Measurements from ENCODE around the gene F2.

F2 gene

GRCh38 chr11:46737699-46738098 lies 18.7 kb downstream of the F2 start:
- Histone ChIP-seq H3K9me3 (ENCODE audit: control insufficient read depth, low read depth, low read length) (no peaks in the 10 kb centered on the region), H3K4me3 (ENCODE audit: low read length) (no peak overlapping the region), H3K36me3 (ENCODE audit: control insufficient read depth, low read depth, low read length) (peaks cover 17% of the 10 kb centered on the region), H3K27me3 (ENCODE audit: control insufficient read depth, insufficient read depth, low read length) (no peaks in the 10 kb centered on the region), H3K9ac (ENCODE audit: low read length) (no peak overlapping the region), H3K27ac (ENCODE audit: low read length) (no peak overlapping the region), H3K4me1 (ENCODE audit: control insufficient read depth, low read depth, low read length) (no peaks in the 10 kb centered on the region)

GRCh38 chr11:46738887-46739286 lies 19.9 kb downstream of the F2 start:
- no peak overlapping the region for H3K4me3 ChIP-seq (ENCODE audit: low read length)
- no peak overlapping the region for H3K27ac ChIP-seq (ENCODE audit: low read length)
- H3K9ac ChIP-seq (ENCODE audit: low read length), result no peak overlapping the region
- no peaks in the 10 kb centered on the region for H3K9me3 ChIP-seq (ENCODE audit: control insufficient read depth, low read depth, low read length)
- no peaks in the 10 kb centered on the region for H3K4me1 ChIP-seq (ENCODE audit: control insufficient read depth, low read depth, low read length)
- H3K36me3 ChIP-seq (ENCODE audit: control insufficient read depth, low read depth, low read length), result peaks cover 29% of the 10 kb centered on the region
- no peaks in the 10 kb centered on the region for H3K27me3 ChIP-seq (ENCODE audit: control insufficient read depth, insufficient read depth, low read length)

GRCh38 chr11:46741600-46742484 lies 22.8 kb downstream of the F2 start:
- no peaks in the 10 kb centered on the region for H3K27me3 ChIP-seq (ENCODE audit: control insufficient read depth, insufficient read depth, low read length)
- H3K27ac ChIP-seq (ENCODE audit: low read length), result no peak overlapping the region

GRCh38 chr11:46743043-46743442 lies 24.0 kb downstream of the F2 start:
- H3K9ac ChIP-seq (ENCODE audit: low read length), result no peak overlapping the region
- H3K9me3 ChIP-seq (ENCODE audit: control insufficient read depth, low read depth, low read length), result no peaks in the 10 kb centered on the region
- no peaks in the 10 kb centered on the region for H3K4me1 ChIP-seq (ENCODE audit: control insufficient read depth, low read depth, low read length)
- no peak overlapping the region for H3K27ac ChIP-seq (ENCODE audit: low read length)
- H3K27me3 ChIP-seq (ENCODE audit: control insufficient read depth, insufficient read depth, low read length), result no peaks in the 10 kb centered on the region
- peaks cover 71% of the 10 kb centered on the region for H3K36me3 ChIP-seq (ENCODE audit: control insufficient read depth, low read depth, low read length)
- no peak overlapping the region for H3K4me3 ChIP-seq (ENCODE audit: low read length)

More at GRCh38 chr11:46741600-46742484, 22.8 kb downstream of the F2 start:
- Histone ChIP-seq H3K36me3 (ENCODE audit: control insufficient read depth, low read depth, low read length) (peaks cover 59% of the 10 kb centered on the region), H3K9me3 (ENCODE audit: control insufficient read depth, low read depth, low read length) (no peaks in the 10 kb centered on the region), H3K9ac (ENCODE audit: low read length) (no peak overlapping the region), H3K4me1 (ENCODE audit: control insufficient read depth, low read depth, low read length) (no peaks in the 10 kb centered on the region), H3K4me3 (ENCODE audit: low read length) (no peak overlapping the region)

- Histone ChIP-seq H3K4me1 (ENCODE audit: control insufficient read depth, low read depth, low read length) (no peaks in the 10 kb centered on the region), H3K36me3 (ENCODE audit: control insufficient read depth, low read depth, low read length) (peaks cover 75% of the 10 kb centered on the region), H3K27me3 (ENCODE audit: control insufficient read depth, insufficient read depth, low read length) (no peaks in the 10 kb centered on the region), H3K27ac (ENCODE audit: low read length) (no peak overlapping the region), H3K9me3 (ENCODE audit: control insufficient read depth, low read depth, low read length) (no peaks in the 10 kb centered on the region), H3K4me3 (ENCODE audit: low read length) (no peak overlapping the region), H3K9ac (ENCODE audit: low read length) (no peak overlapping the region)
Measured at GRCh38 chr11:46743693-46744339, 24.8 kb downstream of the F2 start.

GRCh38 chr11:46745328-46745727 lies 26.3 kb downstream of the F2 start:
- H3K4me3 ChIP-seq (ENCODE audit: low read length), result no peak overlapping the region
- no peaks in the 10 kb centered on the region for H3K27me3 ChIP-seq (ENCODE audit: control insufficient read depth, insufficient read depth, low read length)
- H3K27ac ChIP-seq (ENCODE audit: low read length), result no peak overlapping the region
- H3K36me3 ChIP-seq (ENCODE audit: control insufficient read depth, low read depth, low read length), result peaks cover 88% of the 10 kb centered on the region
- H3K4me1 ChIP-seq (ENCODE audit: control insufficient read depth, low read depth, low read length), result no peaks in the 10 kb centered on the region
- H3K9ac ChIP-seq (ENCODE audit: low read length), result no peak overlapping the region
- no peaks in the 10 kb centered on the region for H3K9me3 ChIP-seq (ENCODE audit: control insufficient read depth, low read depth, low read length)

GRCh38 chr11:46745995-46746394 lies 27.0 kb downstream of the F2 start:
- no peak overlapping the region for H3K9ac ChIP-seq (ENCODE audit: low read length)
- H3K36me3 ChIP-seq (ENCODE audit: control insufficient read depth, low read depth, low read length), result peaks cover 94% of the 10 kb centered on the region
- no peaks in the 10 kb centered on the region for H3K27me3 ChIP-seq (ENCODE audit: control insufficient read depth, insufficient read depth, low read length)
- H3K9me3 ChIP-seq (ENCODE audit: control insufficient read depth, low read depth, low read length), result no peaks in the 10 kb centered on the region
- no peak overlapping the region for H3K27ac ChIP-seq (ENCODE audit: low read length)
- no peaks in the 10 kb centered on the region for H3K4me1 ChIP-seq (ENCODE audit: control insufficient read depth, low read depth, low read length)
- no peak overlapping the region for H3K4me3 ChIP-seq (ENCODE audit: low read length)

- Histone ChIP-seq H3K9ac (ENCODE audit: low read length) (no peak overlapping the region), H3K27ac (ENCODE audit: low read length) (no peak overlapping the region), H3K36me3 (ENCODE audit: control insufficient read depth, low read depth, low read length) (peaks cover 91% of the 10 kb centered on the region), H3K4me3 (ENCODE audit: low read length) (no peak overlapping the region), H3K4me1 (ENCODE audit: control insufficient read depth, low read depth, low read length) (no peaks in the 10 kb centered on the region), H3K27me3 (ENCODE audit: control insufficient read depth, insufficient read depth, low read length) (no peaks in the 10 kb centered on the region), H3K9me3 (ENCODE audit: control insufficient read depth, low read depth, low read length) (no peaks in the 10 kb centered on the region)
Measured at GRCh38 chr11:46747150-46747549, 28.1 kb downstream of the F2 start.

- Histone ChIP-seq H3K27ac (ENCODE audit: low read length) (no peak overlapping the region), H3K36me3 (ENCODE audit: control insufficient read depth, low read depth, low read length) (peaks cover 86% of the 10 kb centered on the region)
Measured at GRCh38 chr11:46755962-46756361, 36.9 kb downstream of the F2 start.

GRCh38 chr11:46759196-46759595 lies 40.2 kb downstream of the F2 start:
- Histone ChIP-seq H3K9me3 (ENCODE audit: control insufficient read depth, low read depth, low read length) (no peaks in the 10 kb centered on the region), H3K36me3 (ENCODE audit: control insufficient read depth, low read depth, low read length) (peaks cover 91% of the 10 kb centered on the region), H3K9ac (ENCODE audit: low read length) (no peak overlapping the region), H3K27me3 (ENCODE audit: control insufficient read depth, insufficient read depth, low read length) (no peaks in the 10 kb centered on the region), H3K27ac (ENCODE audit: low read length) (no peak overlapping the region), H3K4me3 (ENCODE audit: low read length) (no peak overlapping the region), H3K4me1 (ENCODE audit: control insufficient read depth, low read depth, low read length) (no peaks in the 10 kb centered on the region)

More at GRCh38 chr11:46755962-46756361, 36.9 kb downstream of the F2 start:
- Histone ChIP-seq H3K4me1 (ENCODE audit: control insufficient read depth, low read depth, low read length) (no peaks in the 10 kb centered on the region), H3K4me3 (ENCODE audit: low read length) (no peak overlapping the region), H3K9me3 (ENCODE audit: control insufficient read depth, low read depth, low read length) (no peaks in the 10 kb centered on the region), H3K27me3 (ENCODE audit: control insufficient read depth, insufficient read depth, low read length) (no peaks in the 10 kb centered on the region), H3K9ac (ENCODE audit: low read length) (no peak overlapping the region)

GRCh38 chr11:46760429-46761128 lies 41.6 kb downstream of the F2 start:
- no peak overlapping the region for H3K9ac ChIP-seq (ENCODE audit: low read length)
- H3K4me1 ChIP-seq (ENCODE audit: control insufficient read depth, low read depth, low read length), result peaks cover 3% of the 10 kb centered on the region
- no peaks in the 10 kb centered on the region for H3K27me3 ChIP-seq (ENCODE audit: control insufficient read depth, insufficient read depth, low read length)
- no peak overlapping the region for H3K27ac ChIP-seq (ENCODE audit: low read length)
- H3K9me3 ChIP-seq (ENCODE audit: control insufficient read depth, low read depth, low read length), result no peaks in the 10 kb centered on the region
- peaks cover 86% of the 10 kb centered on the region for H3K36me3 ChIP-seq (ENCODE audit: control insufficient read depth, low read depth, low read length)
- no peak overlapping the region for H3K4me3 ChIP-seq (ENCODE audit: low read length)
